Bone marrow (tissue), 2 donors: ENCODE data around the gene NOC3L.
A peak's percentile ranks its signal among the peaks of the same experiment; 100 is the strongest.
"Not testable (repeated sequence)": the region's sequence is repeated elsewhere in the genome, so short reads cannot be mapped to it uniquely, and the experiment has no call there.

Experiments used
- DNase-seq, 2 donors: peaks; one replicate each; lab custom pipeline; 2025; lab: John Stamatoyannopoulos, UW

The NOC3L gene, protein sequence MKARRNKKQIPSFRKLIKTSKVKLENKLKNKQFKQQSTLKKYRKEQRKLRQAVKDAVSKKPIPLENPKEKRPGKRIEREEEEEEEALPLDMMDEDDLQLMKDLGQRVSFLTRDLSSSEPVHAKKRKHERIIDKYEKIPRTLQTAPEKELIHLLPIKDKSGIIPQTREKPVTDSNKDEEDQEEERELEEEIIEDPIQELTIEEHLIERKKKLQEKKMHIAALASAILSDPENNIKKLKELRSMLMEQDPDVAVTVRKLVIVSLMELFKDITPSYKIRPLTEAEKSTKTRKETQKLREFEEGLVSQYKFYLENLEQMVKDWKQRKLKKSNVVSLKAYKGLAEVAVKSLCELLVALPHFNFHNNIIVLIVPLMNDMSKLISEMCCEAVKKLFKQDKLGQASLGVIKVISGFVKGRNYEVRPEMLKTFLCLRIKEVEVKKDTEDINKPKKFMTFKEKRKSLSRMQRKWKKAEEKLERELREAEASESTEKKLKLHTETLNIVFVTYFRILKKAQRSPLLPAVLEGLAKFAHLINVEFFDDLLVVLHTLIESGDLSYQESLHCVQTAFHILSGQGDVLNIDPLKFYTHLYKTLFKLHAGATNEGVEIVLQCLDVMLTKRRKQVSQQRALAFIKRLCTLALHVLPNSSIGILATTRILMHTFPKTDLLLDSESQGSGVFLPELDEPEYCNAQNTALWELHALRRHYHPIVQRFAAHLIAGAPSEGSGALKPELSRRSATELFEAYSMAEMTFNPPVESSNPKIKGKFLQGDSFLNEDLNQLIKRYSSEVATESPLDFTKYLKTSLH

DNA sequence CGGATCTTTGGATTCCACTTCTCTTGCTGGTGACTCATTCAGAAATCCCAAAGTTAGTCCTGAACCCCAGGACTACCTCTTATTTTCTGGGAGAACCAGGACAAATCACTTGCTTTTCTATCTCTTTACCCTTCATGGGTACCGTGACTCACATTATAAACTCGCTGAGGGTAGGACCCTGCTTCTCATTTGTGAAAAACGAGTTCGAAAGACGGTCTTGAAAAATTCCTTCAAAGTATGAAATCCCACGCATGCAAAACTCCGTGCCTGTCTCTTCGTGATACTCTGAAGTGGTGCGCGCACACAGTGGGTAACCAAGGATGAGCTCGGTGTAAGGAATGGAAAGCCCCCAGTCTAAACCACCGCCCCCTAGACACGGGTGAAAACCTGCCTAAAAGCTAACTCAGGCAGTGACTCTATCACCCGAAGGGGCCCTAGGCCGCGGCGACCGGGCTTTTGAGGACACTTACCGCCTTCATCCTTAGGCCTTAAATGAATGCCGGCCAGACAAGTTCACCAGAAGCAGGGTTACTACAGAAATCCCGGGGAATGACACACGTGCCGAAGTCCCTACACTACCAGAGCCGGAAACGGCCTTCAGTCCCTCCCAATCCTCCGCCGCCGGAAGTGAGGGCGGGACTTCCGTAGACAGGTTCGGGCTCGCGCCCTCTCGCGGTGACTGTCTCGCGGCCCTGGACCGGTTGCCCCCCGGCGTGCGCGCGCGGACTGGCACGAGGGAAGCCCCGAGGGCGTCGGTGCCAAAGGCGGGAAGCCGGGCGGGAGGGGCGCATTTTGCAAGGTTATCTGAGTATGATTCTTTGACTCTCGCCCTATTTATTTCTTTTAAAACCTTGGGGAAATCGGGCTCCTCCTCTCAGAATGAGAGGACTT is at the start of gene NOC3L:
TSS of gene NOC3L (minus strand) at position 580 of the 891 bp plus-strand sequence. CDS start at position 479, 101 bp downstream.
- peak; percentile 73 to 76 for DNase-seq

DNA sequence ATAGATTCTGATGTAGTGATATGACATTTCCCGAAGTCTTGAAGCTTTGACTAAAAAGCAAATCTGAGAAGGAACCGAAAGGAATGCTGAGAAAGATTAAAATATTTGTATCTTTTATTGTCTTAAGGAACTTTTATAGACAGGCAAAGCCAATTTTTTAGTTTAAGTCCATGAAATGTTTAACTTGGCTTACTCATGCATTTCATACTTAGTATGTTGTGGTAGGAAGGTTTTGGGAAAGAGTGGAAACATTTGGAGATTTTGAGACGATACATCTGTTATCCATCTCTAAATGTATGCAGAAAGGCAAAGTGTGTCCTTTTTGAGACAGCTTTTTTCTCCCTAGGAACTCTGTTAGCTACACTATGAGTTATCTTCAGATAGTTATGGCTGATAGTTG is 49.7 kb upstream of the NOC3L start:
- DNase-seq = no peak

DNA sequence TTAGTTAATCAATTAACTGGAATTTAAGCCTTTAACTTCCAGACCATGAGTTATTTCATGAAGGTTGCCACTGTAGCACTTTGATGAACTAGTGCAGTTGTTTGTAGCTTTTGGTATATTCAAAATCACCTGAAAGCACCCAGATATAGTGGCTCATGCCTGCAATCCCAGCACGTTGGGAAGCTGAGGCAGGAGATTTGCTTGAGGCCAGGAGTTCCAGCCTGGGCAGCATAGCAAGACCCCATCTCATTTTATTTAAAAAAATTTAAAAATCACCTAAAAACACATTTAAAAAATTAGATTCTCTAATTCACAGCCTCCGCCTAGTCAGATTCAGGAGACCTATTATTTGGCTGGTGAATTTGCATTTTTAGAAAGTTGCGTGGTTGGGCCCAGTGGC is 48.6 kb upstream of the NOC3L start:
- no peak for DNase-seq

DNA sequence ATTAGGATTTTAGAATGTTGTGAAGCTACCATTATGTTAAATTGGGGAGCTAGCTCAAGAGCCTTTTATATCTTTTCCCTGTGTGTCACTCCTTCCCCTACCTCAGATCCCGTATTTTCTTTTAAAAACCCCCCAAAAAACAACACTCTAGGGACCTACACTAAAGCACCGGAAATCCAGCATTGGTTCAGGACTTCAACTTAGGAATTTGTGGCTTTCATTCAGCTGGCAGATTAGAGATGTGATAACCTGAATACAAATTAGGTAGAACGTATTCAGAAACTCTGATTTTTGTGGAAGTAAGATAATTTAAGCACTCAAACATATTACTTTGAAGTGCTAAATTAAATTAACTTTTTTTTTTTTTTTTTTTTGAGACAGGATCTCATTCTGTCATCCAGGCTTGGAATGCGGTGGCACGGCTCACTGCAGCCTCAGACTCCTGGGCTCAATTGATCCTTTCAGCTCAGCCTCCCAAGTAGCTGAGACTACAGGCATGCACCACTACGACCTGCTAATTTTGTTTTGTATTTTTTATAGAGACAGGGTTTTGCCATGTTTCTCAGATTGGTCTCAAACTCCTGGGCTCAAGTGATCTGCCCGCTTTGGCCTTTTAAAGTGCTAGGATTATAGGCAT is 46.4 kb upstream of the NOC3L start:
- DNase-seq = no peak

DNA sequence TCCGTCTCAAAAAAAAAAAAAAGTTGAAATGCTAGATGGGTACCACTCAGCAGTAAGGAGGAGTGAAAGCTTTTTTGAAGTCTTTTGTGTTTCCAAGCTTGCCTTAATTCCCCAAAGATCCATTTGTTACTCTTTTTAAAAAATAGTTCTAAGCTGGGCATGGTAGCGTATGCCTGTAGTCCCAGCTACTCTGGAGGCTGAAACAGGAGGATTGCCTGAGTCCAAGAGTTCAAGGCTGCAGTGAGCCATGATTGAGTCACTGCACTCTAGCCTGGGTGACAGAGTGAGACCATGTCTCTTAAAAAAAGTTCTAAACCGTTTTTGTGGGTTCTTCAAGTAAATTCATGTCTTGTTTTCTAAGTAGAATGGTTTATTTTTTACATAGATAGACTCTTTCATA is 44.9 kb upstream of the NOC3L start:
- DNase-seq = no peak

DNA sequence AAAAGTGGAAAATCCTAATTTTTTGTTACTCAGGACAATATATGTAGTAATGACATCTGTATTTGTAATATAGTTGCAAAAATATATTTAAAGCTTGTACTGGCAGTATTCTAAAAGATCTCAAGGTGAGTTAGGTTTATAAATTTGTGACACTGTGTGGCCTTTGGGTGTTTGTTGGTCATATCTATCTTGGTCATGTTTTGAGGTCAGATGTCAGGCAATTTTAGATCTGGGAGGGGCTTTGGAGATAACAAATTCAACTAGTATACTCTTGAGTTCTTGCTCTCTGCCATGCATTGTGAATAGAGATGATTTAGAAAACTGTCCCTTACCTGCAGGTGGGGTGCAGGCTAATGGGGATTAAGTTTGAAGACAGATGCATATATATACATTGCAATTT is 42.7 kb upstream of the NOC3L start:
- no peak for DNase-seq

DNA sequence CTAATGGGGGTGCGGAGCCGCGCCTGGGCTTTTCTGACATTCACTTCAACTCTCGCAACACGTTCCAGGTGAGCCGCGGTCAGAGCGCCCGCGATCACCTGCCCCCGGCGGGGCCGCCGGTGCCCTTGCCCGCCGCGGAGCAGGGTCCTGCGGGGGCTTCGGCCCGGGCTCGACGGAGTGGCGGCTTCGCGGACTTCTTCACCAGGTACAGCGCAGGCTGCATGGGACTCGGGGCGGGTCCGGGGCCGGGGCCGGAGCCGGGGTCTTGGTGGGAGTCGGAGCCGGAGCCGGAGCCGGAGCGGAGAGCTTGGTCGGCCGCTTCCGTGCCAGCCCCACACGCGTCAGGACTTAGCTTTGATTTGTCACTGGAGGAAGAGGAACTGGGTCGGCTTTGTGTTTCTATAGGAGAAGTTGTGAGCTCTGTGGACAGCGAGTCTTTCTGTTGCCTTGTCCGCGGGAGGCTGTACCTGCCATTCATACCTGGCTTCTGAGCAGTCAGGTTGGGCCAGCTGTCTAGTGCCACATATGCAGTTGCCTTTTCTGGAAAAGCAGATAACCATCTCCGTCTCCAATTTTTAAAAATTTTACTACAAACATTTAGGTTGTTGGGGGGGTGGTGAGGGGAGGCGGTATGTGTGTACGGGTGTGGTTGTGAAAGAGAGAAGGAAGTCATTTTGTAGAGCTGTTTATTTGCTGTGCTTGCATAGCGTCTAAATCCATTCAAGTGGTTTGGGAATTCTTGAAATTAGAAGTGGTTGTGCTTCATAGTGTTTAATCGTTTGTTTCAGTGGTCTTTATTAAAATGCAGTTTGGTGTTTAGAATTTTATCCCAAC is 40.9 kb upstream of the NOC3L start:
- peak; percentile 29 to 51 for DNase-seq

DNA sequence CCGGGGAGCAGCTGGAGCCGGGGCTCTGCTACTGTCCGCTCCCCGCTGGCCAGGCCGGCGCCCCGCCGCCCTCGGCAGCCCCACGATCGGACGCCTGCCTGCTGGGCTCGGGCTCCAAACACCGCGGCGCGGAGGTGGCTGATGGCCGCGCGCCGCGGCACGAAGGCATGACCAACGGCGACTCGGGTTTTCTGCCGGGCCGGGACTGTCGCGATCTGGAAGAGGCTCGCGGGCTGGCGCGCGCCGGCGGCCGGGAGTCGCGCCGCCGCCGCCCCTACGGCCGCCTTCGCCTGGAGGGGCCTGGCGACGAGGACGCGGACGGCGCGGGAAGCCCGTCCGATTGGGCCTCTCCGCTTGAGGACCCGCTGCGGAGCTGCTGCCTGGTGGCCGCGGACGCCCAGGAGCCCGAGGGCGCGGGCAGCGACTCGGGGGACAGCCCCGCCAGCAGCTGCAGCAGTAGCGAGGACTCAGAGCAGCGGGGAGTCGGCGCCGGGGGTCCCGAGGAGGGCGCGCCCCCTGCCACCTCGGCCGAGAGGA is 40.2 kb upstream of the NOC3L start:
- no peak for DNase-seq

DNA sequence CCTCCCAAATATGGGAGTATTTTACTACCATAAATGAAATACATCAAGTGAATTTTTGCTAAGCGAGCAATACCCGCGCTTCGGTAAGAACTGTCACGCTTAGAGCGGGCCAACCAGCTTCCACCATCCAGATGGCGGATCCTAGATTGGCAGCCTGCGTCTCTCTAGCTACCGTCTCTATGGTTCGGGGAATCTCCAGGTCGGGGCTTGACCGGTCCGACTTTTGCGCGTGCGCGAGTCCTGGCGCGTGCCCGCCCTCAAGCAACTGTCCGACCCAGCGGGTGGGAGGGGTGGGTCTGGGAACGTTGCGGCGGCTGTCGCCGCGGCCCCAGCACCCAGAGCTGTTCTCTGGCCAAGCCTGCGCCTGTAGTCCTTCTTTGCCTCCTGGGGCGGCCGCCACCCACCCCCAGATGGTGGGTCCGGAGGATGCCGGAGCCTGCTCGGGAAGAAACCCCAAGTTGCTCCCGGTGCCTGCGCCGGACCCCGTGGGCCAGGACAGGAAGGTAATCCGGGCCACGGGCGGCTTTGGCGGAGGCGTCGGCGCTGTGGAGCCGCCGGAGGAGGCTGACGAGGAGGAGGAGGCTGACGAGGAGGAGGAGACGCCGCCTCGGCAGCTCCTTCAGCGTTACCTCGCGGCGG is 39.6 kb upstream of the NOC3L start, which contains the start of gene TBC1D12:
TSS of gene TBC1D12 (plus strand) at position 338 of the 639 bp plus-strand sequence. CDS start at position 411, 73 bp downstream.
- DNase-seq = peak in 1 of 2 donors; percentile 60

DNA sequence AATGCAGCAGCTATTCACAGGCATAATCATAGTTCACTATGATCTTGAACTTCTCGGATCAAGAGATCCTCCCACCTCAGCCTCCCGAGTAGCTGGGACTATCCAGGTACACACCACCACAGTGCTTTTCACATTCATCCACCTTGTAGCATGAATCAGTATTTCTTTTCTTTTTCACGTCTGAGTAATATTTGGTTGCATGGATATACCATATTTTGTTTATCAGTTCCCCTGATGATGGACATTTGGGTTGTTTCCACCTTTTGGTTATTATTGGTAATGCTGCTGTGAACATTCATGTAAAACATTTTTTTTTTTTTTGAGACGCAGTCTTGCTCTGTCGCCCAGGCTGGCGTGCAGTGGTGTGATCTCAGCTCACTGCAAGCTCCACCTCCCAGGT is 36.0 kb upstream of the NOC3L start:
- no peak for DNase-seq

DNA sequence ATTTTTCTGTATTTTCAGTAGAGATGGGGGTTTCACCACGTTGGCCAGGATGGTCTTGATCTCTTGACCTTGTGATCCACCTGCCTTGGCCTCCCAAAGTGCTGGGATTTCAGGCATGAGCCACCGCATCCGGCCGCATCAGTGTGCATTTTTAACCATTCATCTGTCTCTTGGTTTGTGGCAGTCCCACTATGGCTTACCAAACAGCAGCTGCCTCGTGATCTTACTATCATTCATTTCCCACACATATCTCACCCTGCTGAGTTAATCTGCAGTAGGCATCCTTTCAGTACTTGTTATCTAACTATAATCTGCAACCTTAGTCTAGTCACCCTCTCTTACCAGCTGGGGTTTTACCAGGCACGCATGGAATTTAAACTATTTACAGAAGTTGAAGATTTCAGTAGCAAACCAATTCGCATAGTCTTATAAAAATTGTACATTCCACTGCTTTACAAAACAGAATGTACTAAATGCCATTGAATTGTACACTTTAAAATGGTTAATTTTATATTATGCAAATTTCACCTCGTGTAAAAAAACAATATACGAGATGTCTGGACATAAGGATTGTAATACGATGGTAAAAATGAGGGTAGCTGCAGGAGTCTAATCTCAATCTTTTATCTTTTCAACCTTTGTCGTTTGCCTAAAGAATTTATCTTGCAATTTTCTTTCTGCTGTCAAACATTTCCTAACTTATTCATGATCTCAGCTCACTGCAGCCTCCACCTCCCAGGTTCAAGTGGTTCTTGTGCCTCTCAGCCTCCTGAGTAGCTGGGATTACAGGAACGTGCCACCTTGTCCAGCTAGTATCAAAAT is 35.0 kb upstream of the NOC3L start:
- no peak for DNase-seq

DNA sequence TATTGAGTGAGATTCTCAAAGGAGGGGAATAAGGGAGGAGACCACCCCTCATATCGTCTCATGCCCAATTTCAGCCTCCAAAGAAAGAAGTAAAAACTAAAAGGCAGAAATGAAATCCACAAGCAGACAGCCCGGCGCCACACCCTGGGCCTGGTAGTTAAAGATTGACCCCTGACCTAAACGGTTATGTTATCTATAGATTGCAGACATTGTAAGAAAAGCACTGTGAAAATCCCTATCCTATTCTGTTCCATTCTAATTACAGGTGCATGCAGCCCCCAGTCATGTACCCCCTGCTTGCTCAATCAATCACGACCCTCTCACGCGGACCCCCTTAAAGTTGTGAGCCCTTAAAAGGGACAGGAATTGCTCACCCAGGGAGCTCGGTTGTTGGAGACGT is 29.4 kb upstream of the NOC3L start:
- DNase-seq = not testable (repeated sequence)

DNA sequence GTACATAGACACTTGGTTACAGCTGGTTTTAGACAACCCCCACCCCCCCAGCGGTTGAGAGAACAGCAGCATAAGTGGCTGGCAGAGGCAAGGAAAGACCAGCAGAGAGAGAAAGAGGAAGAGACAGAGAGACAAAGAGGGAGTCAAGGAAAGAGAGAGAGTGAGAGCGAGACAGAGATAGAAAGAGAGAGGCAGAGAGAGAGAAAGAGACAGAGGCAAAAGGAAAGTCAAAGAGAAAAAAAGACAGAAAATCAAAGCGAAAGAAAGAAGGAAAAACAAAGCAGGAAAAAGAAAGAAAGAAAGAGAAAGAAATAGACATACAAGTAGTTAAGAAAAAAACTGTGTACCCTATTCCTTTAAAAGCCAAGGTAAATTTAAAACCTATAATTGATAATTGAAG is 23.0 kb upstream of the NOC3L start:
- not testable (repeated sequence) for DNase-seq

DNA sequence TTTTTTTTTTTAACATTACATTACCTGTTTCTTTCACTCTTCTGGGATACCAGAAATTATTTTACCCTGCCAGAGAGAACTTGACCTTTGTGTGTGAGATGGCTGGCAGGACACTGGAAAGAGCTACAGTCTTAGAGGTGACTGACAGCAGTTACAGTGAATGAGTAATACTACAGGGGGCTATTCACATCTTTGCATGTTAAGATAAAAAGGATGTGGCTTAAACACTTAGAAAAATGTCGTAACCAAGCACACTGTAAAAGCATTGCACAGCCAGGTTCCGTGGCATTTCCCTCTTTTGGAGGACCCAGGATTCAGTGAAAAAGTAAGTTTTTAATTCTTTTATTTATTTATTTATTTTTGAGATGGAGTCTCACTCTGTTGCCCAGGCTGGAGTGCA is 20.8 kb upstream of the NOC3L start:
- no peak for DNase-seq

DNA sequence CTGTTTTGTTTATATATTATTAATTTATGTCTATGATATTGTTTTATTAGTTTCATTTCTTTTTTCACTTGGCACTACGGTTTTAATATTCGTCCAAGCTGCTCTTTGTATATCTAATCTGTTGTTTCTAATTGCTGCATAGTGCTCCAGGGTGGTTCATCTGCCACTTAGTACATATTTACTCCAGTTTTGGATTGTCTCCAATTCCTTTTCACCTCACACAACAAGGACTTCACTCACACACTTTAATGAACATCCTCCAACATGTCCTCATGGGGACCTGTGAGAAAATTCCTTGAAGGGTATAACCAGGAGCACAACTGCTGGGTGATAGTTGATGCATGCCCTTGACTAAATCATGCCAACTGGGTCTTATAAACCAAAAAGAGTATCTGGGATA is 14.1 kb upstream of the NOC3L start:
- no peak for DNase-seq

DNA sequence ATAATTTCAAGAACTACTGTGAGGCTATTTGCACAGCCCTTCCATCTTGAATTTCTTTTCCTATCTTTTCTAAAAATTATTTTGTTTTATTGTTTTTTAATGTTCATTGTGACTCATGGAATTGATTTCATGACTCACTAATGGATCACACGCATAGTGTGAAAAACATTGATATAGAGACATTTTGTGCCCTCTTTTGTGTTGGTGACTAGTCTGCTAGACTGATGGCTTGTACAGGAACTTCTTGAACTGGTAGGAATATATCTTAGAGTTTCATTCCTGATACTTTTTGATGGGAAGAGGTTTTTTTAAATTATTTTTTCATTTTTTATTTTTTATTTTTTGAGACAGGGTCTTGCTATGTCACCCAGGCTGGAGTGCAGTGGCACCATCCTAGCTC is 12.6 kb upstream of the NOC3L start:
- DNase-seq = no peak

DNA sequence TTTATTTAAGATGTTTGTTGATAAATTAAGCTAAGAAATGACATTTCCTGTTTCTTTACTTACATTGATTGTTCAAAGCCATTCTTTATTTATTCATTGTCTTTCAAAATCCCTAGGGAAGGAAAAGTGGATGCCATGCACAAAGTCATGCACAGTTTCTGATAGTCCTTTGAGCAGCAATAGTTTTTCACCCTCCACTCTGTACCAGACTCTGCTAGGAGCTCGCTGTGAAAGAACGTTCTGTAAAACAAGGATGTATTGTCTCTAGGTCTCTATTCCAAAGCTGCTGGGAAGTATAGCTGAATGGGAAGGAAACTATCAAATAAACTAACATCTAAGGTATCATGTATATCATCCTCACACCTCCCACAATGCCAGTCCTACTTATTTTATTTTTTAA is 7.8 kb upstream of the NOC3L start:
- DNase-seq = no peak

DNA sequence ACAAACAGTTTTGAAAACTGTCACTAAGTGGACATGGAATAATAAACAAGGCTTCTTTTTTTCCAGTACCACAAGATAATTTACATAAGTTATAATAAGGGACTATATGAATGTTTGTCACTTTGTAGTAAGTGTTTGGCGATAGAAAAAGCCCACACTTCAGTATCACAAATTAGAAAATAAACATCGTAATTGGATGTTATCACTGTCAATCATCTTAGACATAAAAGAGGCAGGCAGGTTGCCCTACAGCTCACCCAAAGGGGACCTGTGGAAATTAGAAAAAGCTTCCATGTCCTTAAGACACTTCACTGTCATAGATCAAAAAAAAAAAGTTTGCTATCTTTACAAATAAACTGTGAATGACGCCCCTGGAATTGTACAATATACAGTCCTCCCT is 3.6 kb upstream of the NOC3L start:
- no peak for DNase-seq

DNA sequence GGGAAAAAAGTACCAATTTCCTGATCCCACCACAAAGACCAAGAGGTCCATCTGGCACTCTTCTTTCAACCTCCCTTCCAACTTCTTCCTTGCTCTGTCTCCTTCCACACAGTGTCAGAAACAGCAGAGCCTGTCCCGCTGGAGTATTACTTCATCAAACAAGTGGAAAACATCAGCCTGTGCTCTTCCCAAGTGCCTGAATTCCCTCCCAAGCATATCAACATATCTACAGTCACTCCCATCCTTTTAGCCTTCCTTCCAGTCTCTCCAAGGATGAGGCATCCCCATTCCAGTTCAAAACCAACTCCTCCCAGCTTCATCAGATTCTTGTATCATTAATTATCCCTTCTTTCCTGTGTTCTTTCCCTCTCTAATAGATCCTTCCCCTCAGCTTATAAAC is 1.7 kb upstream of the NOC3L start:
- DNase-seq = no peak
